ENCODE results near the gene CERS6. TPM values are rescaled to one million over a fixed set of nuclear protein-coding genes. Genes with fewer than 3 reads are reported as not detected.

Gene CERS6
- total and polyA plus RNA-seq, 2 of the 8 experiments (the other 6 are each of a cell fraction or from before 2014, with no cell fraction given): 6.8 to 28.2 TPM

- Histone ChIP-seq H3K4me3 (ENCODE audit: extremely low read depth in 1 of 4, insufficient read depth in 2 of 4, low read depth in 3 of 4, low read length in 4 of 4) (no peak overlapping the region), H2BK12ac (ENCODE audit: low read depth, low read length) (no peak overlapping the region), H3K23me2 (ENCODE audit: low read depth, low read length) (peaks cover 3% of the 10 kb centered on the region; the same call in 1 of the 2 replicates), H2AFZ (ENCODE audit: low read length) (no peak overlapping the region), H3K27me3 (replicated peaks in 1 of 4; ENCODE audit: control insufficient read depth in 3 of 4, extremely low read depth in 1 of 4, insufficient read depth in 3 of 4, low read length in 3 of 4) (no peaks in the 10 kb centered on the region), H4K91ac (replicated peaks; ENCODE audit: insufficient read length, low read length) (no peak overlapping the region), H4K5ac (ENCODE audit: insufficient read length, low read depth, low read length) (no peak overlapping the region), H3K4ac (replicated peaks; ENCODE audit: insufficient read length, low read depth, low read length) (no peak overlapping the region), H3K4me1 (replicated peaks in 1 of 4; ENCODE audit: control insufficient read depth in 3 of 4, insufficient read depth in 4 of 4, low read length in 3 of 4) (peaks cover 4 to 19% (median 5%) of the 10 kb centered on the region in 4 experiments), H3K14ac (ENCODE audit: insufficient read length) (no peak overlapping the region), H4K8ac (ENCODE audit: extremely low read depth, insufficient read depth, low read length) (no peak overlapping the region), H2BK5ac (ENCODE audit: low read depth, low read length) (no peak overlapping the region), H3K4me2 (ENCODE audit: insufficient read depth in 1 of 2, low read depth in 2 of 2, low read length in 2 of 2) (peak overlapping the region; percentile 9 to 32; a peak in 1 of 4 replicates), H3K9ac (replicated peaks in 1 of 4; ENCODE audit: extremely low read depth in 1 of 4, low read depth in 3 of 4, low read length in 3 of 4) (no peak overlapping the region), H3K18ac (ENCODE audit: extremely low read depth, low read length) (no peak overlapping the region; the same call in 1 of the 2 replicates), H2BK120ac (replicated peaks; ENCODE audit: low read depth, low read length) (no peak overlapping the region), H2AK5ac (ENCODE audit: low read depth, low read length) (no peak overlapping the region), H3K23ac (ENCODE audit: insufficient read length) (no peak overlapping the region), H3K36me3 (ENCODE audit: control insufficient read depth in 2 of 4, insufficient read depth in 4 of 4, low read length in 3 of 4) (no peaks in the 10 kb centered on the region), H2BK15ac (ENCODE audit: low read length) (no peak overlapping the region), H2BK20ac (ENCODE audit: low read length) (no peak overlapping the region), H4K20me1 (replicated peaks in 1 of 2; ENCODE audit: control insufficient read depth in 1 of 2, insufficient read depth in 2 of 2, low read length in 2 of 2) (no peaks in the 10 kb centered on the region), H3K79me2 (ENCODE audit: control insufficient read depth in 1 of 2, insufficient read depth in 2 of 2, low read length in 2 of 2) (no peaks in the 10 kb centered on the region), H3K9me3 (ENCODE audit: insufficient read depth in 2 of 2, low read depth in 1 of 2, low read length in 1 of 2) (no peaks in the 10 kb centered on the region), H3K27ac (ENCODE audit: low read depth, low read length) (no peak overlapping the region), H3K79me1 (ENCODE audit: low read depth, low read length) (peaks cover 2% of the 10 kb centered on the region), H3K56ac (replicated peaks; ENCODE audit: insufficient read length, low read depth, low read length) (no peak overlapping the region)
- POLR2A ChIA-PET (ENCODE audit: partially characterized antibody): no interaction called here
- 82% methylated on average over 3 of the region's 3 CpGs; no CpG with 5 or more reads in 1 of the 2 experiments for WGBS, 2 experiments (ENCODE audit: extremely low coverage in 1 of 2, insufficient coverage in 1 of 2, insufficient read length in 1 of 2, insufficient replicate concordance in 2 of 2, low coverage in 1 of 2, low lambda C conversion rate in 2 of 2, missing lambda C conversion rate in 1 of 2)
- FAIRE-seq: no peak
- no peak for DNase-seq (ENCODE audit: low read depth in 1 of 2, low spot score in 2 of 2)
- CTCF ChIA-PET (ENCODE audit: partially characterized antibody): interaction anchor here (1.0 to 2.3 kb wide), 6 partner anchors 10 to 291 kb away, joined by 3 to 8 read pairs (median 4); no protein-coding TSS in a partner anchor
- TF ChIP-seq YY1 (IDR thresholded peaks at IDR 0.05; ENCODE audit: low read depth, low read length) (no peak), RNF2 (IDR thresholded peaks at IDR 0.05; ENCODE audit: borderline replicate concordance, low read depth, low read length, missing control alignments, poor library complexity, severe bottlenecking) (no peak), BCL11A (IDR thresholded peaks at IDR 0.05; ENCODE audit: low read depth in 2 of 2, low read length in 2 of 2) (no peak), TBP (IDR thresholded peaks at IDR 0.05; ENCODE audit: low read depth, low read length) (no peak), ASH2L (IDR thresholded peaks at IDR 0.05; ENCODE audit: low read length) (no peak), POLR2AphosphoS5 (IDR thresholded peaks at IDR 0.05; ENCODE audit: low read depth, low read length) (no peak), TAF7 (optimal IDR thresholded peaks at IDR 0.05; ENCODE audit: borderline replicate concordance, low read depth, low read length) (no peak), USF2 (IDR thresholded peaks at IDR 0.05; ENCODE audit: low read length) (no peak), SIN3A (conservative IDR thresholded peaks at IDR 0.05 in 1 of 2, IDR thresholded peaks at IDR 0.05 in 1 of 2; ENCODE audit: low read depth in 1 of 2, low read length in 2 of 2) (no peak), HDAC6 (IDR thresholded peaks at IDR 0.05; ENCODE audit: low read depth, low read length) (no peak), JUND (IDR thresholded peaks at IDR 0.05; ENCODE audit: low read length) (no peak), SP2 (IDR thresholded peaks at IDR 0.05; ENCODE audit: low read length) (no peak), TAF1 (IDR thresholded peaks at IDR 0.05; ENCODE audit: low read depth, low read length) (no peak), SRF (IDR thresholded peaks at IDR 0.05; ENCODE audit: low read depth, low read length) (no peak)
These were observed 183.4 kb downstream of the CERS6 start for GRCh38 chr2:168639441-168639898.
